Skin epidermis (tissue), 12 donors: Measurements from ENCODE around the gene CKLF.
"Not testable (repeated sequence)": the region's sequence is repeated elsewhere in the genome, so short reads cannot be mapped to it uniquely, and the experiment has no call there.

Experiments used
- H3K27ac ChIP-seq, 21 experiments: fragments of 200-600 bp; sonication (generic) in 11 of 21; one replicate each; pipeline ENCODE4 v1.5.0; 2020; ENCODE audit warnings: mild to moderate bottlenecking in 3 of 21, inconsistent platforms in 2 of 21, moderate library complexity in 2 of 21
- H3K4me3 ChIP-seq, 7 experiments: fragments of 200-600 bp; sonication (generic) in 2 of 7; one replicate each; pipeline ENCODE4 v1.5.0; 2020; ENCODE audit warnings: inconsistent platforms in 2 of 7, mild to moderate bottlenecking in 2 of 7, moderate library complexity in 1 of 7

The CKLF gene

DNA sequence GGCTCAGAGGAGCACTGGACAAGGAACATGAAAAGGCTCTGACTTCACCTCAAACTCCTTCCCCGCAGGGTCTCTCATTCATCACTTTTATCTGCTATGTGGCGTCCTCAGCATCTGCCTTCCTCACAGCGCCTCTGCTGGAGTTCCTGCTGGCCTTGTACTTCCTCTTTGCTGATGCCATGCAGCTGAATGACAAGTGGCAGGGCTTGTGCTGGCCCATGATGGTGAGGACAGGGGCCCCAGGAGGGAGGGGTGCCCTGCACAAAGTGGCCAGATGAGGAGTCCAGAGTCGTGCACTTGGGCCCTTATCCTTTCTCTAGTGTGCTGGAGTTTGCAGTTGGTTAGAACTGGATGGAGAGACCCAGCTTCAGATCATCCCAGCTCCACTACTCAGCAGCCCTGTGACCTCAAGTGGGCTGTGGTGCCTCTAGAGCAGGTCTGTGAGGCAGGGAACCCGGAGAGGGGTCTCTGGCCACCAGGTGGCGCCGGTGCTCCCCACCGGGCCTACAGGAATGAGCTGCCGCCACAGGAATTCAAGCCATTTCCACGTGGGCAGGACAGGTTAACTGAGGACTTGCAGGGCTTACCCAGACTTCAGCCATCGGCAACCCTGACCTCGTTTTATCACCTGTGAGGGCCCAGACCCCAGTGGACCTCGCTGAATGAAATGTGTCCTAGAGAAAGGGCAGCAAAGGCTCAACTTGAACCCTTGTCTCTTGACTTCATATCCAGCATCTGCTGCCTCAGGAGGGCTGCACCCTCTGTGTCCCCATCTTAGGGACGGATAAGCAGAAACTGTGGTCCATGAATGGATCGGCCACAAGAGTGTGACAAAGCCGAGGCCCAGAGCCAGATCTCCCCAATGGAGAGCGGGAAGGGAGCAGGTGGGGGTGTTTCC lies 56.1 kb downstream of the CKLF start:
- Histone ChIP-seq H3K4me3 (no peak overlapping the region), H3K27ac (peak overlapping the region in 9 of 21 experiments; percentile 4 to 68 (median 35))

DNA sequence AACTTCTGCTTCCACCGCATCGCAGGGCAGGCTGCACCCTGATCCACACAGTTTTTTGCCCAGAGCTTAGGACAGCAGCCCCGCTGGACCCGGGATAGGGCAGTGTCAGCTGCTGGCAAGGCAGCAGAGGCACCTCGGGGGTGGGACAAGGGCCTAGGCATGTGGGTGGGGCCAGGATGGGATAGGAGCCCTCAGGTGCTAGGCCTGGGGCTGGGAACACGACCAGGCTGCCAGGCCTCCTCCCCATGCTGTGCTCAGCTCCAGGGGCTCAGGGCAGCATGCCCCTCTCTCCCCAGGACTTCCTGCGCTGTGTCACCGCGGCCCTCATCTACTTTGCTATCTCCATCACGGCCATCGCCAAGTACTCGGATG lies 56.7 kb downstream of the CKLF start:
- peak overlapping the region in 9 of 21 experiments; percentile 4 to 68 (median 35) for H3K27ac ChIP-seq
- H3K4me3 ChIP-seq = no peak overlapping the region

DNA sequence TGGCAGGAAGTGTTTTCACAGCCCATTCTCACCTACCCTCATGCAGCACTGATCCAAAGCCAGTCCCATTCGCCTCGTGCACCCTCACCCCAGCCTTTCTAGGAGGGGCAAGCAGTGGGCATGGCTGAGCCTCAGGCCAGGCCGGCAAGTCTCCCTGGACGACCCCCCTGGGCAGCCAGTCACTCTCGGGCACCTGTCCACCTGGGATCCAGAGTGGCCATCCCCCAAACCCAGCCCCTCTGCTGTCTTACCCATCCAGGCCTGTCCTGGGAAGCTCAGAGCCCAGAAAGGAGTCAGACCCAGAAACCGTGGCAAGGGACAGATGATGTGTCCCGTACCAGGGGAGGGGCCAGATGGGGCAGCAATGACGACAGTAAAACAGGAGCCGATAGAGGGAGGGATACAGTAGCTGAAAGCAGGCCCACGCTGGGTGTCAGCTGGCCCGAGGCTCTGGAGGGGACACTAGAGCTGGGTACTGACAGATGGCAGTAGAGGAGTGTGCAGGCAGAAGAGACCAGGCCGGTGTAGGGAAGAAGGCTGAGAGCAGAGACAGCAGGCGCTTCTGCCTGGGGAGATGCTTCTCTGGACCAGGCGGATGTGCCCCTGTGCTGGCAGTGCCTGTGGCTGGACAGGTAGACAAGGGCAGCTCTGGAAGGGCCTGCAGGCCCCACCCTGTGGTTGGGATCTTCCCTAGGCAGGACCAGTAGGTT lies 57.9 kb downstream of the CKLF start:
- no peak overlapping the region for H3K4me3 ChIP-seq
- H3K27ac ChIP-seq = peak overlapping the region in 4 of 21 experiments; percentile 11 to 44 (median 28)

GRCh38 chr16:66611911-66612310 lies 59.5 kb downstream of the CKLF start:
- H3K27ac ChIP-seq, H3K4me3 ChIP-seq: not testable (repeated sequence)

- Histone ChIP-seq H3K4me3 (no peak overlapping the region), H3K27ac (no peak overlapping the region)
Observed at GRCh38 chr16:66612422-66612821, 60.0 kb downstream of the CKLF start.

DNA sequence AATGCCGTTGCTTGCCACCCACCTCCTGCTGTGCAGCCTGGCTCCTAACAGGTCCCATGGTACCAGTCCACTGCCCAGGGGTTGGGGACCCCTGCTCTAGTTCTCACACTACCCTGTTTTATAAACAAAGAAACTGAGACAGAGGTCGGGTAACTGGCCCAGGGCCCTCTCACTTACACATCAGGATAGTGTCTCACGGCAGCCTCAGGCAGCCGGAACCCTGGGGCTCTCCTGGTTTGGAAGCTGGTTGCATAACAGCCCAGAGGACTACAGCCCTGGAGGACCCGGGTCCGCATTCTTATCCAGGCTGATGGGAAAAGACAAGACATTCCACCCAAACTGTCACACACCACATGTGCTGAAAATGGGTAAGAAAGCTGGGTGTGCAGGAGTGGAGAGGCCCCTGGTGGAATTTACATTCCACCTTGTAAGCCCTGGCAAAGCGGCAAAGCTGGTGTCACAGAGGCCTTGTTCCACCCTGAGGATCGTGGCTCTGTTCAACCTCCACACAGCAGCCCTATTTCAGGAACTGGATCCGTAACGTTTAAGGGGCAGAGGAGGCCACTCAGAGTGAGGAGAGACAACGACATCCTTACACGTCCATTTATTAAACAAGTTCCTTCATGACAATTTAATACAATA lies 61.9 kb downstream of the CKLF start:
- H3K27ac ChIP-seq = no peak overlapping the region
- no peak overlapping the region for H3K4me3 ChIP-seq
